ENCODE data around the gene NACA.
"Not testable (repeated sequence)": the region's sequence is repeated elsewhere in the genome, so short reads cannot be mapped to it uniquely, and the experiment has no call there.

Gene NACA

GRCh38 chr12:56763753-56764657, 38.9 kb upstream of the NACA start:
- H3K36me3 ChIP-seq, result no peaks in the 10 kb centered on the region
- DNase-seq, result no peak

GRCh38 chr12:56761812-56762211, 36.7 kb upstream of the NACA start:
- no peak for DNase-seq
- Histone ChIP-seq H3K27me3 (no peaks in the 10 kb centered on the region), H3K9me3 (no peaks in the 10 kb centered on the region; the same call in 1 of the 2 replicates), H3K4me1 (no peaks in the 10 kb centered on the region), H3K36me3 (no peaks in the 10 kb centered on the region), H3K4me3 (ENCODE audit: low read depth, low read length) (no peak overlapping the region)
- TF ChIP-seq CTCF (IDR thresholded peaks at IDR 0.05; ENCODE audit: low read depth, low read length), result no peak

More at GRCh38 chr12:56763753-56764657, 38.9 kb upstream of the NACA start:
- no peak overlapping the region for H3K4me3 ChIP-seq (ENCODE audit: low read depth, low read length)
- no peaks in the 10 kb centered on the region for H3K4me1 ChIP-seq
- H3K9me3 ChIP-seq, result no peaks in the 10 kb centered on the region; the same call in 1 of the 2 replicates
- H3K27me3 ChIP-seq, result no peaks in the 10 kb centered on the region
- TF ChIP-seq CTCF (IDR thresholded peaks at IDR 0.05; ENCODE audit: low read depth, low read length), result no peak

DNA sequence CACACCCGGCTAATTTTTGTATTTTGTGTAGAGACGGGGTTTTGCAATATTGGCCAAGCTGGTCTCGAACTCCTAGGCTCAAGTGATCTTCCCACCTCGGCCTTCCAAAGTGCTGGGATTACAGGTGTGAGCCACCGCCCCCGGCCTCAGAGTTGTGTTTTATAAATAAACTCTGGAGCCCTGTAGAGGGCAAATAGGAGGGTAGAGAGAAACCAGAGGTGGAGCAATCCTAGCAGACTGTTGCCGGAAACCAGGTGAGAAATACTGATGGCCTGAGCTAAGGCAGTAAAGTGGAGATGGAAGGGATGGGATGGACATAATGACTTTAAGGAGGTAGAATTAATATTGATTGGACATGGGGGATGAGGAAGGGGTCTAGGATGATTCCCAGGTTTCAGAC, 35.4 kb upstream of the NACA start:
- TF ChIP-seq CTCF (IDR thresholded peaks at IDR 0.05; ENCODE audit: low read depth, low read length), result no peak
- no peak for DNase-seq
- Histone ChIP-seq H3K4me3 (ENCODE audit: low read depth, low read length) (no peak overlapping the region), H3K9me3 (no peaks in the 10 kb centered on the region; the same call in 1 of the 2 replicates), H3K4me1 (no peaks in the 10 kb centered on the region), H3K36me3 (no peaks in the 10 kb centered on the region), H3K27me3 (no peaks in the 10 kb centered on the region)

DNA sequence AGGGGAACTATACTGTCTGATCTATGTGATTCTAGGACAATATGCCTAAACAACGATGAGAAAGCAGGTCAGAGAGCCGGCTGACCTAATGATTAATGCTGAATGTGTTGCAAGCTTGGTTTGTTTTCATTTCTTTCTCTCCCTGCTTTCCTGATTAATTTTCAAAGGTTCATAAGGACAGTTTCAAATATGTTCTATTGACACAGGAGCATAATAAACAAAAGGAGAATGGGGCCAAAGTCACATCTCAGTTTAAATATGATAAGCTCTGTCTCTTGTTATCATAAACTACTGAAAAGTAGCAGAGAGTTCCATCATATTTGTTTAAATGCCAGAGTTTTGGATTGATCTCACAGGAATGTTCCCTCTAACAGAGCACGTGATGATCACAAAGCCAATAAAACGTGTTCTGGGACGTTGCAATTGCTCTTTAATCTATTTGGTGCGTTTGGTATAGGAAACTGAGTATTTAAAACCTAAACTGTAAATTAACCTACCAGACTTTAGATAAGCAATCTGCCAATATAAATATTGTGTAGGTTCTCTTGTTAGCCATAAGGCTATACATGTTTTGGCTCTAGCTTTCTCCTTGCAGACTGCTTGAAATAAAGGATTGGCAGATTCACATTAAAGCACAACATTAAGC, 34.3 kb upstream of the NACA start:
- H3K27me3 ChIP-seq, result no peaks in the 10 kb centered on the region
- H3K36me3 ChIP-seq, result no peaks in the 10 kb centered on the region
- no peaks in the 10 kb centered on the region for H3K4me1 ChIP-seq
- no peak overlapping the region for H3K4me3 ChIP-seq (ENCODE audit: low read depth, low read length)
- DNase-seq, result no peak
- no peaks in the 10 kb centered on the region; the same call in 1 of the 2 replicates for H3K9me3 ChIP-seq
- TF ChIP-seq CTCF (IDR thresholded peaks at IDR 0.05; ENCODE audit: low read depth, low read length), result no peak

DNA sequence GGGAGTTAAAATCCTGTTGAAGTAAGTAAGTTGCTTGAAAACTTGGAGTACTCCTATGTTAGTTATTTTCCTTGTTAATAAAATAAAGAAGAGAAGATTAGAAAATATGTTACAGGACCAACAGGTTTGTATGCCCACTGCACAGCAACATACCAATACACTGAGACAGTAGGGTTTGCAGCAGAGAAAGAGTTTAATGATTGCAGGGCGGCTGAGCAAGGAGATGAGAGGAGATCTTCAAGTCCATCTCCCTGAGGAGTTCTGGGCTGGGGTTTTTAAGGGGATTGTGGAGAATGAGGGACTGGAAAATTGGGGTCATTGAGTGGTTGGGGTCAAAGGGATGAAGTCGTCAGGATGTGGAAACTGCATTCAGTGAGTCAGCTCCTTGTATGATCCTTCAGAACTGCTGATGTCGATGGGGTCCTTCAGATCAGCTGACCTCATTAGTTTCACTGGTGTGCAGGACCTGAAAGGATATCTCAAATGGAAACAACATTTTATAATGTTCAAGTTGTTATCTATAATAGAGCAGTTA, 33.7 kb upstream of the NACA start:
- no peak for DNase-seq
- no peak overlapping the region for H3K4me3 ChIP-seq (ENCODE audit: low read depth, low read length)
- H3K27me3 ChIP-seq, result no peaks in the 10 kb centered on the region
- no peaks in the 10 kb centered on the region; the same call in 1 of the 2 replicates for H3K9me3 ChIP-seq
- no peaks in the 10 kb centered on the region for H3K4me1 ChIP-seq
- H3K36me3 ChIP-seq, result no peaks in the 10 kb centered on the region
- TF ChIP-seq CTCF (IDR thresholded peaks at IDR 0.05; ENCODE audit: low read depth, low read length), result no peak

DNA sequence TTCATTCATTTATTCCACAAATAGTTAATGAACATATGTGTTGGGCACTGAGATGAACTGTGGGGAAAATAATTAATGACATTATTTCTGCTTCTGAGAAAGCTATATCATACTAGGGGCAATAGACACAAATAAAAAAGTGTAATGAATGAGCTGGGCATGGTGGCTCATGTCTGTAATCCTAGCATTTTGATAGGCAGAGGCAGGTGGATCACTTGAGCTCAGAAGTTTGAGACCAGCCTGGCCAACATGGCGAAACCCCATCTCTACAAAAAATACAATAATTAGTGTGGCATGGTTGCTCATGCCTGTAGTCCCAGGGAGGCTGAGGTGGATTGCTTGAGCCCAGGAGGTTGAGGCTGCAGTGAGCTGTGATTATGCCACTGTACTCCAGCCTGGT, 32.9 kb upstream of the NACA start:
- H3K4me3 ChIP-seq (ENCODE audit: low read depth, low read length); H3K9me3 ChIP-seq; H3K4me1 ChIP-seq: not testable (repeated sequence)

More for the DNA sequence above, 32.9 kb upstream of the NACA start:
- not testable (repeated sequence) for H3K27me3 ChIP-seq, DNase-seq, H3K36me3 ChIP-seq
